ENCODE data around the gene PCDHGA1.
"Not testable (repeated sequence)": the region's sequence is repeated elsewhere in the genome, so short reads cannot be mapped to it uniquely, and the experiment has no call there.

The PCDHGA1 gene

DNA sequence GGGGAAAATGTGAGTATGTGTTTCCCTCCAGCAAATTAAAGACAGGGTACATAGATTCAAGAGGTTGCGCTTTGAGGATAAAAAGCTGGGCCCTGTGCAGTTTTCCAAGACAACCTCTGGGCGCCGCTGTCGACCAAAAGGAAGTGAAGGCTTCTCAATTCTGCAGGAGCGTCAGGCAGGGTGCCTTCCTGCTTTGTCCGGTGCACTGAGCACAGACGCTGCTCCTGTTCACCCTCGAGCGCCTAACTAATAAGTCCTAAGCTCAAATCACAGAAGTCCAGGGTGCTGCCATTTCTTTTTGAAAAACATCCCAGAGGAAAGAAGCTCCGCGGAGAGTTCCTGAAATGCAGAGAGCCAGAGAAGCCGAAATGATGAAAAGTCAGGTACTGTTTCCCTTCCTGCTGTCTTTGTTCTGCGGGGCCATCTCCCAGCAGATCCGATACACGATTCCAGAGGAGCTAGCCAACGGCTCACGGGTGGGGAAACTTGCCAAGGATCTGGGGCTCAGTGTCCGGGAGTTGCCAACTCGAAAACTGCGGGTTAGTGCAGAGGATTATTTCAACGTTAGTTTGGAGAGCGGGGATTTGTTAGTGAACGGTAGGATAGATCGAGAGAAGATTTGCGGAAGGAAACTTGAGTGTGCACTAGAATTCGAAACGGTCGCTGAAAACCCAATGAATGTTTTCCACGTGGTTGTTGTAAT, 19.8 kb downstream of the PCDHGA1 start, which contains the start of gene PCDHGB1:
TSS of gene PCDHGB1 (plus strand) at position 183 of the 703 bp plus-strand sequence. CDS start at position 345, 162 bp downstream.
- DNase-seq (ENCODE audit: low spot score) = peak; percentile 66

DNA sequence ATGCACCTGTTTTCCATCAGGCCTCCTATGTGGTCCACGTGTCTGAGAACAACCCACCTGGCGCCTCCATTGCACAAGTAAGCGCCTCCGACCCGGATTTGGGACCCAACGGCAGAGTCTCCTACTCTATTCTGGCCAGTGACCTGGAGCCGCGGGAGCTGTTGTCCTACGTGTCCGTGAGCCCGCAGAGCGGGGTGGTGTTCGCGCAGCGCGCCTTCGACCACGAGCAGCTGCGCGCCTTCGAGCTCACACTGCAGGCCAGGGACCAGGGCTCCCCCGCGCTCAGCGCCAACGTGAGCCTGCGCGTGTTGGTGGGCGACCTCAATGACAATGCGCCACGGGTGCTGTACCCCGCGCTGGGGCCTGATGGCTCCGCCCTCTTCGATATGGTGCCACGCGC, 21.3 kb downstream of the PCDHGA1 start:
- no peak for DNase-seq (ENCODE audit: low spot score)

DNA sequence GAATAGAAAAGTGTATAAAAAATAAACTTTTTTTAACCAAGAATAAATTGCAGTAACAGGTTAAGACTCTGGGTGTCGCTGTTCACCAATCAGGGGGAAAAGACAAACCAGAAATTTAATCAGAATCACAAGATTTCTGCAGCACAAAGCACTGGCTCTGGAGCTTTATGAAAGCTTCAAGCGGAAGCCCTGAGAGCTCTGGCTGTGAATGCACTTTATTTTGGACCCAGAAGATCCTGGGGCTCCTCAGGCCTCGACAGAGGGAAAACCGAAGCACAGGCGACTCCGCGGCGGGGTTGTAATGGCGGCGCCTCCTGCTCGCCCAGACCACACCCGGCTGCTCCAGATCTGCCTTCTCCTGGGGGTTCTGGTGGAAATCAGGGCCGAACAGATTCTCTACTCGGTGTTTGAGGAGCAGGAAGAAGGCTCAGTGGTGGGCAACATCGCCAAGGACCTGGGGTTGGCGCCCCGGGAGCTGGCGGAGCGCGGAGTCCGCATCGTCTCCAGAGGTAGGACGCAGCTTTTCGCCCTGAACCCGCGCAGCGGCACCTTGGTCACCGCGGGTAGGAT, 24.7 kb downstream of the PCDHGA1 start, which contains the start of gene PCDHGA4:
TSS of gene PCDHGA4 (plus strand) at position 122 of the 570 bp plus-strand sequence. CDS start at position 209, 87 bp downstream.
- DNase-seq (ENCODE audit: low spot score) = no peak

DNA sequence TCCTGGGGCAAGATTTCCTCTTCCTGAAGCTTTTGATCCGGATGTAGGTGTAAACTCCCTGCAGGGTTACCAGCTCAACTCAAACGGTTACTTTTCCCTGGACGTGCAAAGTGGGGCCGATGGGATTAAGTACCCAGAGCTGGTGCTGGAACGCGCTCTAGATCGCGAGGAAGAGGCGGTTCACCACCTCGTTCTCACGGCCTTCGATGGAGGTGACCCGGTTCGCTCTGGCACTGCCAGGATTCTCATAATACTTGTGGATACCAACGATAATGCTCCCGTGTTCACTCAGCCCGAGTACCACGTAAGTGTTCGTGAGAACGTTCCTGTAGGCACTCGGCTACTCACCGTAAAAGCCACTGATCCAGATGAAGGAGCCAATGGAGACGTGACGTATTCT, 25.3 kb downstream of the PCDHGA1 start:
- DNase-seq (ENCODE audit: low spot score) = no peak

DNA sequence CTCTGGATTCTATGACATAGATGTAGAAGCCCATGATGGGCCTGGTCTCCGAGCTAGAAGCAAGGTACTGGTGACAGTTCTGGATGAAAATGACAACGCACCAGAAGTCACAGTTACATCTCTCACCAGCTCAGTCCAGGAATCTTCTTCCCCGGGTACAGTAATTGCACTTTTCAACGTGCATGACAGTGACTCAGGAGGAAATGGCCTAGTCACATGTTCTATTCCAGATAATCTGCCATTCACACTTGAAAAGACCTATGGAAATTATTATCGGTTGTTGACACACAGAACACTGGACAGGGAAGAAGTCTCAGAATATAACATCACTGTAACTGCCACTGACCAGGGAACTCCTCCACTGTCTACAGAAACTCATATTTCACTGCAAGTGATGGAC, 25.8 kb downstream of the PCDHGA1 start:
- DNase-seq (ENCODE audit: low spot score) = no peak

DNA sequence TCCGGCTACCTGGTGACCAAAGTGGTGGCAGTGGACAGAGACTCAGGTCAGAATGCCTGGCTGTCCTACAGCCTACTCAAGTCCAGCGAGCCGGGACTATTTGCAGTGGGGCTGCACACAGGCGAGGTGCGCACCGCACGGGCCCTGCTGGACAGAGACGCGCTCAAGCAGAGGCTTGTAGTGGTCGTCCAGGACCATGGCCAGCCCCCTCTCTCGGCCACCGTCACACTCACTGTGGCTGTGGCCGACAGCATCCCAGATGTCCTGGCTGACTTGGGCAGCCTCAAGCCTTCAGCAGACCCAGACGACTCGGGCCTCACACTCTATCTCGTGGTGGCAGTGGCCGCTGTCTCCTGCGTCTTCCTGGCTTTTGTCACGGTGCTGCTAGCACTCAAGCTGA, 26.6 kb downstream of the PCDHGA1 start:
- no peak for DNase-seq (ENCODE audit: low spot score)

DNA sequence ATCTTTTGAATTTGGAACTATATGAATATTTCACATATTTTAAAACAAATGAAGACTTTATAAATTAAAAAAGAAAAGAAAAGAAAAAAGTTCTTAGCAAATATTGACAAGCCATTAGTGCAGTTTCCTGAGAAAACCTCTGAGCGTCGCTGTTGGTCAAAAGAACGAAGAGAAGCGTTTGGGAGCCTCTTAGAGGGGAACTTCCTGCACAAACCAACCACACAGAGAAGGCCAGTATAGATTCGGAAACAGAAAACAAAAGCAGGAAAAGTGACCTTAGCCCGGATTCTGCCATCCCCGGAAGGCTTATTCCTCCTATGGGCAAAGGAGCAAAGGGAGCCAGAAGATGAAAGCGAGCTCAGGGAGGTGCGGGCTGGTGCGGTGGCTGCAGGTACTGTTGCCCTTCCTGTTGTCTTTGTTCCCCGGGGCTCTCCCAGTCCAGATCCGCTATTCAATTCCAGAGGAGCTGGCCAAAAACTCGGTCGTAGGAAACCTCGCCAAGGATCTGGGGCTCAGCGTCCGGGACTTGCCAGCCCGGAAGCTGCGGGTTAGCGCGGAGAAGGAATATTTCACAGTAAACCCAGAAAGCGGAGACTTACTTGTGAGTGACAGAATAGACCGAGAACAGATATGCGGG, 29.6 kb downstream of the PCDHGA1 start, which contains the start of gene PCDHGB2:
TSS of gene PCDHGB2 (plus strand) at position 205 of the 637 bp plus-strand sequence. CDS start at position 347, 142 bp downstream.
- peak; percentile 58 for DNase-seq (ENCODE audit: low spot score)

DNA sequence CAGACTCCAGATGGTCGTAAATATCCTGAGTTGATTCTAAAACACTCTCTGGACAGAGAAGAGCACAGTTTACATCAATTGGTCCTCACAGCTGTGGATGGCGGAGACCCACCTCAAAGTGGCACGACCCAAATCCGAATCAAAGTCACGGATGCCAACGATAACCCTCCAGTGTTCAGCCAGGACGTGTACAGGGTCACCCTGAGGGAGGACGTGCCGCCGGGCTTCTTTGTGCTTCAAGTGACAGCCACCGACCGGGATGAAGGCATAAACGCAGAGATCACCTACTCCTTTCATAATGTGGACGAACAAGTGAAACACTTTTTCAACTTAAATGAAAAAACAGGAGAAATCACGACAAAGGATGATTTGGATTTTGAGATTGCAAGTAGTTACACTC, 30.4 kb downstream of the PCDHGA1 start:
- no peak for DNase-seq (ENCODE audit: low spot score)

DNA sequence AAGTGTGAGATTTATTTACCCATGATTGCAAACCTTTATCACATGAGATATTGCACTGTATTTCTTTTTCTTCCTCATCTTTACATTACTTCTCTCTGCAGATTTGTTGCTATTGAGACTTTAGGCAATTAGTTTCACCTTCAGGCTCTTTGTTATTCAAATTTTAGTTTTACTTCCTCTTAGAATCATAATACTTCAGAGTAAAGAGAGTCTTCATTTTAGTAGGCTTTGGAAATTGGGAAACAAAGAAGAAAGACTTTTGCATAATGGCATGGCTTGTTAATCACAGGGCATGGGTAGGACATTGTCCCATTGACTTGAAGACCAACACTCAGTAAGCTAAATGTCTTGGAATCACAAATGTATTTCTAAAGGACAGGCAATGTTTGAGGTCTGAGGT, 32.4 kb downstream of the PCDHGA1 start:
- no peak for DNase-seq (ENCODE audit: low spot score)

DNA sequence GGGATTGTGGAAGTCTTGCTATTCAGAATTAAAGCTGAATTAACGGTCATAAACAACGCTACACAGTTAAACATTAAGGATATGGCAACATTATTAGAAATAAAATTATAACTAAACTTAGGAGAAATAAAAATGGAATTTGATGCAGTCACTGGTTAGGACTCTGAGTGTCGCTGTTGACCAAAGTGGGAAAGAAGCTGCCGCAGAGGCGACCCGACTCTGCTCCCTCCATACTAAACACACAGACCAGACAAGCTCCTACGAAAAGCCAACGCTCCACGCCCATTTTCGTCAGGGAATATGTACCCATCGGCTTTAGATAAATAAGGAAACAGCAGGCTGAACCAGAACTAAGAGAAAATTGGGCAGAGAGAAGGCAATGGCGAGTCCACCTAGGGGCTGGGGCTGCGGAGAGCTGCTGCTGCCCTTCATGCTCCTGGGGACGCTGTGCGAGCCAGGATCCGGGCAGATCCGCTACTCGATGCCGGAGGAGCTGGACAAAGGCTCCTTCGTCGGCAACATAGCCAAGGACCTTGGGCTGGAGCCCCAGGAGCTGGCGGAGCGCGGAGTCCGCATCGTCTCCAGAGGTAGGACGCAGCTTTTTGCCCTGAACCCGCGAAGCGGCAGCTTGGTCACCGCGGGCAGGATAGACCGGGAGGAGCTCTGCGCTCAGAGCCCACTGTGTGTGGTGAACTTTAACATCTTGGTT, 33.8 kb downstream of the PCDHGA1 start, which contains the start of gene PCDHGA5:
TSS of gene PCDHGA5 (plus strand) at position 211 of the 709 bp plus-strand sequence. CDS start at position 380, 169 bp downstream.
- peak; percentile 44 for DNase-seq (ENCODE audit: low spot score)

DNA sequence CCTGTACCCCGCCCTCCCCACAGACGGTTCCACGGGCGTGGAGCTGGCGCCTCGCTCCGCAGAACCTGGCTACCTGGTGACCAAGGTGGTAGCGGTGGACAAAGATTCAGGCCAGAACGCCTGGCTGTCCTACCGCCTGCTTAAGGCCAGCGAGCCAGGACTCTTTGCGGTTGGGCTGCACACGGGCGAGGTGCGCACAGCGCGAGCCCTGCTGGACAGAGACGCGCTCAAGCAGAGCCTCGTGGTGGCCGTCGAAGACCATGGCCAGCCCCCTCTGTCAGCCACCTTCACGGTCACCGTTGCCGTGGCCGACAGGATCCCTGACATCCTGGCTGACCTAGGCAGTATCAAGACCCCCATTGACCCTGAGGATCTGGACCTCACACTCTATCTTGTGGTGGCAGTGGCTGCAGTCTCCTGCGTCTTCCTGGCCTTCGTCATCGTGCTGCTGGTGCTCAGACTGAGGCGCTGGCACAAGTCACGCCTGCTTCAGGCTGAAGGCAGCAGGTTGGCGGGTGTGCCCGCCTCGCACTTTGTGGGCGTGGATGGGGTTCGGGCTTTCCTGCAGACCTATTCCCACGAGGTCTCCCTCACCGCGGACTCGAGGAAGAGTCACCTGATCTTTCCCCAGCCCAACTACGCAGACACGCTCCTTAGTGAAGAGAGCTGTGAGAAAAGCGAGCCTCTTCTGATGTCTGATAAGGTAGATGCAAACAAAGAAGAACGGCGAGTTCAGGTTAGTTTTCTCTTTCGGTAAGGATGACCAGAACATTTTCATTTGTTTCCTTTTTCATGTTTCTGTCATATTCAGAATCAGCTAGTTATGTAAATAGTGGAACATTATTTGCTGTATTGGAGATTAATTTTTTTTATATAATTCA, 35.9 kb downstream of the PCDHGA1 start:
- DNase-seq (ENCODE audit: low spot score) = no peak

DNA sequence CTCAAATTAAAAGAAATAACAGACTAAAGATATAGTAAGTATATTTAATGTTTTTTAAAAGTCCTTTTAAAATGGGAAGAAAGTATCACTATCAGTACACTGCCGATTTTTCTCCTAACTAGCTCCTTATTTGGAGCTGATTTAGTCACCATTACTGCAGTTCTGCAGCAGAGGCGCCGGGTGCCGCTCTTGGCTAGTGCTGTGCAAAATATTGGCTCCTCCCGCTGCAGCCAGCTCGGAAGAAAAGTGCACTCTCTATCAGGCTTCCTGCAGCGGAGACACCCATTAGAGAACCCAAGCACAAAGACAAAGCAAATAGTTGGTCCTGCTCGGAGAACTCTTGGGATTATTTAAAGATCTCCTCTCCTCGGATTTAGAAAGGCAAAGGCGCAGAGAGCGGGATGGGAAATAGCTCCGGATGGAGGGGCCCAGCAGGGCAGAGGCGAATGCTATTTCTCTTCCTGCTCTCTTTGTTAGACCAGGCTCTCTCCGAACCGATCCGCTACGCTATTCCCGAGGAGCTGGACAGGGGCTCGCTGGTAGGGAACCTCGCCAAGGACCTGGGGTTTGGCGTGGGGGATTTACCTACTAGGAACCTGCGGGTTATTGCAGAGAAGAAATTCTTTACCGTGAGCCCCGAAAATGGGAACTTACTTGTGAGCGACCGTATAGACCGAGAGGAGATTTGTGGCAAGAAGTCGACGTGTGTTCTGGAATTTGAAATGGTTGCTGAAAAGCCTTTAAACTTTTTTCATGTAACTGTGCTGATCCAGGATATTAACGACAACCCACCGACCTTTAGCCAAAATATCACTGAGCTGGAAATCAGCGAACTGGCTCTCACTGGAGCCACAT, 39.9 kb downstream of the PCDHGA1 start, which contains the start of gene PCDHGB3:
TSS of gene PCDHGB3 (plus strand) at position 249 of the 855 bp plus-strand sequence. CDS start at position 402, 153 bp downstream.
- peak; percentile 69 for DNase-seq (ENCODE audit: low spot score)

DNA sequence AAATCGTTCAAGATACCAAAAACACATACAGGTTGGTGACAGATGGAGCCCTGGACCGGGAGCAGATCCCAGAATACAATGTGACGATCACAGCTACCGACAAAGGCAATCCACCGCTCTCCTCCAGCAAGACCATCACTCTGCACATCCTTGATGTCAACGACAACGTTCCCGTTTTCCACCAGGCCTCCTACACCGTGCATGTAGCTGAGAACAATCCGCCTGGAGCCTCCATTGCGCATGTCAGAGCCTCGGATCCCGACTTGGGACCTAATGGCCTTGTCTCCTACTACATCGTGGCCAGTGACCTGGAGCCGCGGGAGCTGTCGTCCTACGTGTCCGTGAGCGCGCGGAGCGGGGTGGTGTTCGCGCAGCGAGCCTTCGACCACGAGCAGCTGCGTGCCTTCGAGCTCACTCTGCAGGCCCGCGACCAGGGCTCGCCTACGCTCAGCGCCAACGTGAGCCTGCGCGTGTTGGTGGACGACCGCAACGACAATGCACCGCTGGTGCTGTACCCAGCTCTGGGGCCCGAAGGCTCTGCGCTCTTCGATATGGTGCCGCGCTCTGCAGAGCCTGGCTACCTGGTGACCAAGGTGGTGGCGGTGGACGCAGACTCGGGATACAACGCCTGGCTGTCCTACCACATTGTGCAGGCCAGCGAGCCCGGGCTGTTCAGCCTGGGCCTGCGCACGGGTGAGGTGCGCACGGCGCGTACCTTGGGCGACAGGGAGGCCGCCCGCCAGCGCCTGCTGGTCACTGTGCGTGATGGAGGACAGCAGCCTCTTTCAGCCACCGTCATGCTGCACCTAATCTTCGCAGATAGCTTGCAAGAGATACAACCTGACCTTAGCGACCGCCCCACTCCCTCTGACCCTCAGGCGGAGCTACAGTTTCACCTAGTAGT, 41.5 kb downstream of the PCDHGA1 start:
- DNase-seq (ENCODE audit: low spot score) = no peak

DNA sequence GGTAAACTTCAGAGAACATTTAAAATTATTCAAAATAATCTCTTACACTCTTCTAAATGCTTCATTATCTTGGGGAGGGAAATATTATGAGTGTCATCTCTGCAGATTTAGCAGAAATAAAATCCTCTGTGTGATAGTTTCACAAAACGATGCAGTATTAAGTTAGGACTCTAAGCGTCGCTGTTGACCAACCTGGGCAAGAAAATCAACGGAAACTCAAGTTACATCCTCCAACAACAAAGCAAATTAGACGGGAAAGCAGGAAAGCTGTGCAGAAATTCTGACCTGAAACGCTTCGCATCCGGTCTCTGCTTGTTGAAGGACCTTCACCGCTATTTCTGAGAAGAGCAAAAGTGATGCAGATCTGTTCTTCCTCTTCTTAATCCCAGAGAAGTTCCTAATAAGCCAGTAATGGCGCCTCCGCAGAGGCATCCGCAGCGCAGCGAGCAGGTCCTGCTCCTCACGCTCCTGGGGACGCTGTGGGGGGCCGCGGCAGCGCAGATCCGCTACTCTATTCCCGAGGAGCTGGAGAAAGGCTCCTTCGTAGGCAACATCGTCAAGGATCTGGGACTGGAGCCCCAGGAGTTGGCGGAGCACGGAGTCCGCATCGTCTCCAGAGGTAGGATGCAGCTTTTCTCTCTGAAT, 43.5 kb downstream of the PCDHGA1 start, which contains the start of gene PCDHGA6:
TSS of gene PCDHGA6 (plus strand) at position 219 of the 645 bp plus-strand sequence. CDS start at position 412, 193 bp downstream.
- no peak for DNase-seq (ENCODE audit: low spot score)

DNA sequence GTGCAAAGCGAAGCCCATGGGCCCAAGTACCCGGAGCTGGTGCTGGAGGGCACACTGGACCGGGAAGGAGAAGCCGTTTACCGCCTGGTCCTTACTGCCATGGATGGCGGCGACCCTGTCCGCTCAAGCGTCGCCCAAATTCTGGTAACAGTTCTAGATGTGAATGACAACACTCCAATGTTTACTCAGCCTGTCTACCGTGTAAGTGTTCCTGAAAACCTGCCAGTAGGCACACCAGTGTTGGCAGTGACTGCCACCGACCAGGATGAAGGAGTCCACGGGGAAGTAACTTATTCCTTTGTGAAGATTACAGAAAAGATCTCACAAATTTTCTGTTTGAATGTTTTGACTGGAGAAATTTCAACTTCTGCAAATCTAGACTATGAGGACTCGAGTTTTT, 44.3 kb downstream of the PCDHGA1 start:
- DNase-seq (ENCODE audit: low spot score) = no peak

DNA sequence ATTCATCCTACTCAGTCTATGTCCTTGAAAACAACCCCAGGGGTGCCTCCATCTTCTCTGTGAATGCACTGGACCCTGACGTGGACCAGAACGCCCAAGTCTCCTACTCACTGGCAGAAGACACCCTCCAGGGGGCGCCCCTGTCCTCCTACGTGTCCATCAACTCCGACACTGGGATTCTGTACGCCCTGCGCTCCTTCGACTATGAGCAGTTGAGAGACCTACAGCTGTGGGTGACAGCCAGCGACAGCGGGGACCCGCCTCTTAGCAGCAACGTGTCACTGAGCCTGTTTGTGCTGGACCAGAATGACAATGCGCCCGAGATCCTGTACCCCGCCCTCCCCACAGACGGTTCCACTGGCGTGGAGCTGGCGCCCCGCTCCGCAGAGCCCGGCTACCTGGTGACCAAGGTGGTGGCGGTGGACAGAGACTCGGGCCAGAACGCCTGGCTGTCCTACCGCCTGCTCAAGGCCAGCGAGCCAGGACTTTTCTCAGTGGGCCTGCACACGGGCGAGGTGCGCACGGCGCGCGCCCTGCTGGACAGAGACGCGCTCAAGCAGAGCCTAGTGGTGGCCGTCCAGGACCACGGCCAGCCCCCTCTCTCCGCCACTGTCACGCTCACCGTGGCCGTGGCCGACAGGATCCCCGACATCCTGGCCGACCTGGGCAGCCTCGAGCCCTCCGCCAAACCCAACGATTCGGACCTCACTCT, 45.3 kb downstream of the PCDHGA1 start:
- DNase-seq (ENCODE audit: low spot score) = not testable (repeated sequence)

DNA sequence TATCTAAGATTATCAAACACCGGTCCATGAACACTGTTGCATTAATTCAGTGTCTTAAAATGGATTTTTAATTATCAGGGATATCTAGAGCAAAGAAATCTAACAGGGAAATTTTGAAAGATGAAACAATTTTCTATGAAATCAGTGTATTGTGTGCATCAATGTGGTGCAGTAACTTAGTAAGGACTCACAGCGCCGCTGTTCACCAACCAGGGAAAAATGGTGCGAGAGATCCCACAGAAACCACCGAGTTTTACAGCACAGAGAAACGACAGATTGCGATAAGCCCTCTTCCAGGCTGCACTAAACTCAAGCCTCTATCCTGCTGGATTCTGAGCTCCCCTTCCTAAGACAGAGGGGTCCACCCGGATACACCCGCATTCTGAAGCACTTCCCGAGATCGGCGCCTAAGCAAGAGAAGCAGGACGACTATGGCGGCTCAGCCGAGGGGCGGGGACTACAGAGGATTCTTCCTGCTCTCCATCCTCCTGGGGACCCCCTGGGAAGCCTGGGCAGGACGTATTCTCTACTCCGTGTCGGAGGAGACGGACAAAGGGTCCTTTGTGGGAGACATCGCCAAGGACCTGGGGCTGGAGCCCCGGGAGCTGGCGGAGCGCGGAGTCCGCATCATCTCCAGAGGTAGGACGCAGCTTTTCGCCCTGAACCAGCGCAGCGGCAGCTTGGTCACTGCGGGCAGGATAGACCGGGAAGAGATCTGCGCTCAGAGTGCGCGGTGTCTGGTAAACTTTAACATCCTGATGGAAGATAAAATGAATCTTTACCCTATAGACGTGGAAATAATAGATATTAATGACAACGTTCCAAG, 52.4 kb downstream of the PCDHGA1 start, which contains the start of gene PCDHGA7:
TSS of gene PCDHGA7 (plus strand) at position 274 of the 826 bp plus-strand sequence. CDS start at position 432, 158 bp downstream.
- DNase-seq (ENCODE audit: low spot score) = peak; percentile 42

Measured in AG08395 (cell line).